Loucy (cell line): ENCODE results near the gene SEC24A.

Experiments used
- CTCF ChIP-seq: fragments of 200-600 bp; sonication (generic); conservative IDR thresholded peaks from 2 replicates; pipeline ENCODE4 v1.5.1; 2014; ENCODE audit warnings: mild to moderate bottlenecking, antibody characterized with exemption, low read length
- EZH2phosphoT487 ChIP-seq: fragments of 200-600 bp; IDR thresholded peaks from 2 replicates; pipeline ENCODE4 v1.6.1; 2018; ENCODE audit warnings: antibody characterized with exemption, mild to moderate bottlenecking, moderate library complexity, borderline replicate concordance

- TF ChIP-seq CTCF (no peak), EZH2phosphoT487 (no peak)
These were observed at the start of gene SEC24A for GRCh38 chr5:134648425-134649162.
